Measurements from ENCODE around the gene SPACA9.

GRCh38 chr9:132883349-132884294 is 4.9 kb downstream of the SPACA9 start:
- no peak for TF ChIP-seq CTCF (conservative IDR thresholded peaks at IDR 0.05)
- no peak for TF ChIP-seq ZFX (IDR thresholded peaks at IDR 0.05)

Data from C4-2B (cell line).